ENCODE data around the gene DUSP28.
A peak's percentile ranks its signal among the peaks of the same experiment; 100 is the strongest.

DUSP28 gene

GRCh38 chr2:240560084-240560479, at the start of gene DUSP28:
Gene DUSP28, plus strand, starts transcription at chr2:240560357. Its CDS starts 328 bp downstream, at chr2:240560685.
- TF ChIP-seq TCF4 (CRISPR knock-in tag; IDR thresholded peaks at IDR 0.05; ENCODE audit: borderline replicate concordance) (no peak), ZNF565 (CRISPR knock-in tag; conservative IDR thresholded peaks at IDR 0.05; ENCODE audit: low read depth) (no peak), ARNTL (CRISPR knock-in tag; IDR thresholded peaks at IDR 0.05; ENCODE audit: borderline replicate concordance, low read depth) (no peak), ZC3H10 (CRISPR knock-in tag; IDR thresholded peaks at IDR 0.05) (no peak), GLIS3 (CRISPR knock-in tag; IDR thresholded peaks at IDR 0.05) (no peak), SNAI2 (CRISPR knock-in tag; IDR thresholded peaks at IDR 0.05) (no peak)
- ATAC-seq = peak; percentile 79

- TF ChIP-seq ESRRG (CRISPR knock-in tag; IDR thresholded peaks at IDR 0.05) (no peak), RARB (CRISPR knock-in tag; IDR thresholded peaks at IDR 0.05) (no peak), CSRNP3 (CRISPR knock-in tag; IDR thresholded peaks at IDR 0.05) (no peak), ISL1 (CRISPR knock-in tag; IDR thresholded peaks at IDR 0.05) (no peak), ZFP3 (CRISPR knock-in tag; IDR thresholded peaks at IDR 0.05) (no peak), TSHZ2 (CRISPR knock-in tag; IDR thresholded peaks at IDR 0.05) (no peak), CREB5 (CRISPR knock-in tag; IDR thresholded peaks at IDR 0.05; ENCODE audit: low read depth) (no peak), ZNF8 (CRISPR knock-in tag; IDR thresholded peaks at IDR 0.05) (no peak), SNAI2 (CRISPR knock-in tag; IDR thresholded peaks at IDR 0.05) (no peak), PPARA (CRISPR knock-in tag; IDR thresholded peaks at IDR 0.05; ENCODE audit: borderline replicate concordance) (no peak), POU6F1 (CRISPR knock-in tag; IDR thresholded peaks at IDR 0.05; ENCODE audit: borderline replicate concordance, low read depth) (no peak), TOX (CRISPR knock-in tag; IDR thresholded peaks at IDR 0.05; ENCODE audit: borderline replicate concordance) (no peak), GLIS3 (CRISPR knock-in tag; IDR thresholded peaks at IDR 0.05) (no peak), BACH2 (CRISPR knock-in tag; IDR thresholded peaks at IDR 0.05; ENCODE audit: borderline replicate concordance) (no peak), ZNF565 (CRISPR knock-in tag; conservative IDR thresholded peaks at IDR 0.05; ENCODE audit: low read depth) (no peak), ZC3H10 (CRISPR knock-in tag; IDR thresholded peaks at IDR 0.05) (no peak), ARNTL (CRISPR knock-in tag; IDR thresholded peaks at IDR 0.05; ENCODE audit: borderline replicate concordance, low read depth) (no peak), ZNF70 (CRISPR knock-in tag; IDR thresholded peaks at IDR 0.05) (no peak), TCF4 (CRISPR knock-in tag; IDR thresholded peaks at IDR 0.05; ENCODE audit: borderline replicate concordance) (no peak), ZFP30 (CRISPR knock-in tag; IDR thresholded peaks at IDR 0.05) (no peak)
- ATAC-seq = no peak
Measured at GRCh38 chr2:240510513-240511210, 49.5 kb upstream of the DUSP28 start.

- ATAC-seq = no peak
- TF ChIP-seq ZNF565 (CRISPR knock-in tag; conservative IDR thresholded peaks at IDR 0.05; ENCODE audit: low read depth) (no peak), TCF4 (CRISPR knock-in tag; IDR thresholded peaks at IDR 0.05; ENCODE audit: borderline replicate concordance) (no peak), BACH2 (CRISPR knock-in tag; IDR thresholded peaks at IDR 0.05; ENCODE audit: borderline replicate concordance) (no peak), TOX (CRISPR knock-in tag; IDR thresholded peaks at IDR 0.05; ENCODE audit: borderline replicate concordance) (no peak), CSDC2 (CRISPR knock-in tag; IDR thresholded peaks at IDR 0.05) (no peak), ZNF70 (CRISPR knock-in tag; IDR thresholded peaks at IDR 0.05) (no peak), ZC3H10 (CRISPR knock-in tag; IDR thresholded peaks at IDR 0.05) (no peak), CREB5 (CRISPR knock-in tag; IDR thresholded peaks at IDR 0.05; ENCODE audit: low read depth) (no peak), TSHZ2 (CRISPR knock-in tag; IDR thresholded peaks at IDR 0.05) (no peak)
Measured at GRCh38 chr2:240511351-240512108, 48.6 kb upstream of the DUSP28 start.
